Germinal center (tissue), 1 donor: ENCODE results near the gene TANC1.

ENCODE experiments used
- DNase-seq: peaks from one replicate; pipeline ENCODE4 v3.0.0; 2012; ENCODE audit warnings: mixed read lengths, low spot score

The TANC1 gene

GRCh38 chr2:158994920-158995676 lies 26.7 kb downstream of the TANC1 start:
- DNase-seq = no peak

- DNase-seq = no peak
Observed at GRCh38 chr2:158995677-158996049, 27.2 kb downstream of the TANC1 start.

- no peak for DNase-seq
Observed at GRCh38 chr2:158996378-158996993, 28.0 kb downstream of the TANC1 start.

DNA sequence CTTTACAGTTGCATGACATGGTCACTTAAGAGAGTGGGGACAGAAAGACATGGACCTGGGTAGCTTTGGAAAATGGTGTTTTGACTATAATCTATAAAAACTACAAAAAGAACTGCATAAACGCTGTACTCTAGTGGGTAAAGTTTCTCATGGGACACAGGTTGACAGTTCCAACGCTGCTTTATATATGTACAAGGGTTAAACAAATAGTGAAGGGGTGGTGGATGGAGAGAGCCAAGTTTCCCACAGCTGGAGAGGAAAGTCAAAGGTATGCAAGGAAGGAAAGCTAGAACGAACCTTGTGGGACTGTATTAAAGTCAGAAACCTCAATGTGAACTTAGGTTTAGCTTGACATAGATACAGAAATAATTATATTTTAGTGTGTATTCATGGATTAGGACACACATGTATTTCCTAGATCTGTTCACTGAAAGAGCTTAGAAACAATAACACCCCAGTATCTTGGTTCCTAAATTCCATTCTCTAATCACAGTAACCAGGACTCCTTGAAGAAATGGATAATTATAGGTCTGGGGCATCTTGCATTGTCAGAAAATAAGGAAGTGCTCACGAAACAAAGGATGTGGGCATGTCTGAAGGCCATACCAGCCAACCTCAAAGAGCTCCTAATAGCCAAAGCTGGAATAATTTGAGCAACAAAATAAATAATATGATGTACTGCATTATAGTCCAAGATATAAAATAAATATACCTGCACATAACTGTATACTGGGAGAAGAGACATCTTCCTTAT lies 28.8 kb downstream of the TANC1 start:
- no peak for DNase-seq

GRCh38 chr2:158998551-158999248 lies 30.3 kb downstream of the TANC1 start:
- no peak for DNase-seq

DNA sequence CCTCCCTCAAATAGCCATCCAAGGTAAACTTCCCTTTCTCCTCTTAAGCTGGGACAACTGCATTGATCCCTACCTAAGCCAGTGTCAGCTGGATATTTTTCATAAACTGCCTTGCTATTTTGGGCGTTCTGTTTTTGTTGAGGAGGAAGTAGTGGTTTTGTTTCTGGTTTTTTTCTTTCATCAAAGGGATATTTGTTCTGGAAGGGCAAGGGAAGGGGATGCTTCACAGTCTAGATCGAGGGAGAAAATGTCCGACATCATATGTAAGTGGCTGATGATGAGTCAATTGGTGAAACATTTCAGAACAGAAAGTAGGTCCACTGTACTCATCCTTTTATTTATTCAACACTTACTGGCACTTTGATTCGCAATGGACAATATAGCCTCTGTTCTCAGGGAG lies 31.0 kb downstream of the TANC1 start:
- DNase-seq = no peak

- DNase-seq = no peak
Observed at GRCh38 chr2:159000072-159000471, 31.6 kb downstream of the TANC1 start.

GRCh38 chr2:159002462-159003111 lies 34.1 kb downstream of the TANC1 start:
- DNase-seq = no peak

DNA sequence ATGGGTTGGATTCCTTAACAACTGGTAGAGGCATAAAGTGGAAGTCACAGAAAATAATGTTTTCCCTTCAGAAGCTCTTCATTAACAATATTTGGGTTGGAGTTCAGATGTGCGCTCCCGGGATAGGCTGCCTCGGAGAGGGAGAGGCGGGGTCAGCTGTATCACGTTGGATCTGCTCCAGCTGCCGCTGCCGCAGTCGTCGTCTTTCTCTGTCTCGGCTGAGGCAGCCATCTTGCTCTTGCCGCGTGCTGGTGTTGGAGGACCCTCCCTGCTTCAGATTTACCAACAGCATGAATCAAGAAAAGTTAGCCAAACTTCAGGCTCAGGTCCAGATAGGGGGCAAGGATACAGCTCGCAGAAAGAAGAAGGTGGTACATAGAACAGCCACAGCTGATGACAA lies 35.1 kb downstream of the TANC1 start:
- DNase-seq = no peak

DNA sequence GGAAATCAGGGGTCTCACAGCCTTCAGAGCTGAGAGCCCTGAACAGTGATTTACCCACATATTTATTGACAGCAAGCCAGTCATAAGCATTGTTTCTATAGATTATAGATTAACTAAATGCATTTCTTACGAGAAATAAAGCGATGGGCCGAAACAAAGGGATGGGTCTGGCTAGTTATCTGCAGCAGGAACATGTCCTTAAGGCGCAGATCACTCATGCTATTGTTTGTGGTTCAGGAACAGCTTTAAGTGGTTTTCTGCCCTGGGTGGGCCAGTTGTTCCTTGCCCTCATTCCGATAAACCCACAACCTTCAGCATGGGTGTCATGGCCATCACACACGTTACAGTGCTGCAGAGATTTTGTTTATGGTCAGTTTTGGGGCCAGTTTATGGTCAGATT lies 36.4 kb downstream of the TANC1 start:
- no peak for DNase-seq

DNA sequence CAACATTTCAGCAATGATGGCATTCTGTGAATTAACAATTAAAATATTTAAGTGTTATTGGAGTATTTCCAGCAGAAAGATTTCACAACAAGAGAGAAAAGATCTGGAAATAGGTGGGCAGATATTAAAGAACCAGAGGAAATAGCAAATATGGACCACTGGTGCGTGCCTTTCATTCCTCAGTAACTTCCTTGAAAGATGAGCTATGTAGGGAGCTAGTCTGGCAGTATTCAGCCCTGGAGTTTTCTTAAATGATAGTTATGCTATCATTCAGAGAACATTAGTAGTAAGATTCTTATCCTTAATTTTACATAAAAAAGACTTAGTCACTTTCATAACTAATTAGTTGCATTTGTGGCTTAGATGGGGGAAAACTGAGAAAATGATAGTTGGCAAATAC lies 41.5 kb downstream of the TANC1 start:
- DNase-seq = no peak

DNA sequence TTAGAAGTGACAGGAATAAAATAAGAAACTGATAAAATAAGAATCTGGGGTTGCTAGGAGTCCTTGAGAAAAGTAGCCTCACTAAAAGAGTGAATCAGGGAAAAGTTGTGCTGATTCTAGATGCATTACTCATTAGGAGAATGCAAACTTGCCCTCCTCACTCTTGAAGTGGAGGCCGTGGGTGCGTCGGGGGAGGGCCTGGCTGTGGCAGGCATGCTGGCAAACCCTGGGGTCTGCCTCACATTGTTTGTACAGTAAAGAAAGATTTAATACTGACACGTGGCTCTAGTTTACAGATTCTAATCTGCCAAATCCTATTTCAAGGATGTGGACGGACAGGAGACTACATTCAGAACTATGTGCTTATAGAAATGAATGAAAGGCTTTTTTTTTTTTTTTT lies 41.9 kb downstream of the TANC1 start:
- DNase-seq = no peak

DNA sequence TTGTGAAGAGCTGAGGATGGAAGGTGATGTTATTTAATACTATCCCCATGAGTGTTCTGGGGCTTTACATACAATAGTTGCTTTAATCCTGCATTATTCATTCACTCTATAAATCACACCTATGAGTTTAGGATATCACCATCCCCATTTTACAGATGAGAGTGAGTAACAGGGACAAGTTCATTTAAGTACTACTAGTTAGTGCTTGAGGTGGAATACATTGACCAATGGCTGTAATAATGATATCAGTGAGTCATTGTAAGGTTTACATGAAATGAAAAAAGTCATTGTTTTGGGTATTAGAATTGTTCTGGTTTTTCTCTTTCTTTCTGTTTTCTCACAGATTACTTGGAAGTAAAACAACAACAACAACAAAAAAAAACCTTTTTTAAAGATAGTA lies 42.5 kb downstream of the TANC1 start:
- DNase-seq = no peak

- DNase-seq = no peak
Observed at GRCh38 chr2:159012142-159012541, 43.7 kb downstream of the TANC1 start.

GRCh38 chr2:159013103-159013502 lies 44.7 kb downstream of the TANC1 start:
- no peak for DNase-seq

- no peak for DNase-seq
Observed at GRCh38 chr2:159015174-159015573, 46.7 kb downstream of the TANC1 start.

DNA sequence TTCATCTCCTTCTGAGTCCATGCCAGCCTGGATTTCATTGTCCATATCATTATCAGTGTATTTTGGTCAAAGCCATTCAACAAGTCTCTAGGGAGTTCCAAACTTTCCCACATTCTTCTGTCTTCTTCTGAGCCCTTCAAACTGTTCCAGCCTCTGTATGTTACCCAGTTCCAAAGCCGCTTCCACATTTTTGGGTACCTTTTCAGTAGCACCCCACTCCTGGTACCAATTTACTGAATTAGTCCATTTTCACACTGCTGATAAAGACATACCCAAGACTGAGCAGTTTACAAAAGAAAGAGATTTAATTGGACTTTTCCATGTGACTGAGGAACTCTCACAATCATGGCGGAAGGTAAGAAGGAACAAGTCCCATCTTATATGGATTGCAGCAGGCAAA lies 47.4 kb downstream of the TANC1 start:
- DNase-seq = no peak

- no peak for DNase-seq
Observed at GRCh38 chr2:159017837-159018236, 49.4 kb downstream of the TANC1 start.

DNA sequence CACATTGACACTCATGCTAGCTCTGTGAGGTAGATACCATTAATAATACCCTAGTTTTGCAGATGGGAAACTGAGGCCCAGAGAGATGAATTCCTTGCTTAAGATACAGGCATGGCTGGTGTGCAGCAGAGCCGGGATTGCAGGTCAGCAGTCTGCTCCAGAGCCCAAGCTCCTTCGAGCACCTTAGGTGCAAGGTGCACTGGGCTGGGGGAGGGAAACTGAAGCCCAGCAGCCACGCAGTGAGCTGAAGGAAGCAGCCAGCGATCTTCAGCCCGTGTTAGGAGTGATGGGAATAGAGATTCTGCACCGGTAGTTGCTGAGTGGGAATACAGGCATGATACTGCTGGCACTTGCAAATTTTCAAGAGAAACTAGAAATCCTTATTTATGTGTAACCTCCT lies 50.6 kb downstream of the TANC1 start:
- DNase-seq = no peak

GRCh38 chr2:159022019-159022418 lies 53.6 kb downstream of the TANC1 start:
- no peak for DNase-seq

DNA sequence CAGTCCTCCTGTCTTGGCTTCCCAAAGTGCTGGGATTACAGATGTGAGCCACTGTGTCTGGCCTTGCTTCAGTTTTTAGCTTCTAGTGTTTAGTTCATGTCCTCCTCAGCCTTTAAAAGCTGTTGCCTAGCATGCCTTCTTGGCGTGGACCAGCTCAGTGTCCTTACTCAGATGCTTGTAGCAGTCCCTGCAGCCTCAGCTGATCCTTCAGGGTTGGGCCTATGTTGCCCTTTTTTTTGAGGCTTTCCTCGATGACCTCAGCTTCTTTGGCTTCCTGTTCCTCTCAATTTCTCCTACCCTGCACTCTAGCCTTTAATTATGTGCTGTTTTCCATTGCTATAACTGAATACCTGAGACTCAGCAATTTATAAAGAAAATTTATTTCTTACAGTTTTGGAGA lies 57.7 kb downstream of the TANC1 start:
- no peak for DNase-seq

- DNase-seq = no peak
Observed at GRCh38 chr2:159028776-159029175, 60.3 kb downstream of the TANC1 start.
